GM19025 (cell line): Measurements from ENCODE around the gene MYO7A.

Source experiments
- ATAC-seq: cut with Tn5 transposase; IDR thresholded peaks from one replicate; pipeline ENCODE4 v1.9.1; 2021; ENCODE audit warnings: mild to moderate bottlenecking, low read depth, moderate library complexity; ENCODE audit not compliant: unreplicated experiment

The MYO7A gene

GRCh38 chr11:77196961-77197360 is 68.9 kb downstream of the MYO7A start:
- ATAC-seq = no peak

GRCh38 chr11:77197626-77198320 is 69.7 kb downstream of the MYO7A start:
- no peak for ATAC-seq

GRCh38 chr11:77198440-77198849 is 70.4 kb downstream of the MYO7A start:
- ATAC-seq = no peak

DNA sequence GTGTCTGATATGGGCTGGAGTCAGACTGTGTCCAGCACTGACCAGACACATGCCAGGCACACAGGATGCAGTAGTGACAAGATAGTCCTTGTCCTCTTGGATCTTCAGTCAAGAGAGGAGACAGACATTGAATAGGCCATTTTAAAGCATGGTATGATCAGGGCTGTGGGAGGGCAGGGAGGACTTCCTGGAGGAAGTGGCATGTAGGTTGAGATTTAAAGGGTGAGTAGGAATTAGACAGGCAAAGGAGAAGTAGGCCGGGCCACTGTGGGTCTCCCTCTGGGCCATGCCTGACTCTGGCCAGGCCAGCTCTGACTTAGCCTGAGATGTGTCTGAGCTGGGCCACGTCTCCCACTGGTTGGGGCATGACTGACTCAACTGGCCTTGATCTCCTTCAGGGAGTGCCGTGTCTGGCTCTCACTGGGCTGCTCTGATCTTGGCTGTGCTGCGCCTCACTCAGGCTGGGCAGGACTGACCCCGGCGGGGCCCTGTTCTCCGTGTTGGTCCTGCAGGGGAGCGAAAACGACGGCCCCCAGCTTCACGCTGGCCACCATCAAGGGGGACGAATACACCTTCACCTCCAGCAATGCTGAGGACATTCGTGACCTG is 71.2 kb downstream of the MYO7A start:
- ATAC-seq = no peak

- no peak for ATAC-seq
These were observed 72.6 kb downstream of the MYO7A start for GRCh38 chr11:77200351-77201268.

GRCh38 chr11:77201370-77201769 is 73.3 kb downstream of the MYO7A start:
- no peak for ATAC-seq

DNA sequence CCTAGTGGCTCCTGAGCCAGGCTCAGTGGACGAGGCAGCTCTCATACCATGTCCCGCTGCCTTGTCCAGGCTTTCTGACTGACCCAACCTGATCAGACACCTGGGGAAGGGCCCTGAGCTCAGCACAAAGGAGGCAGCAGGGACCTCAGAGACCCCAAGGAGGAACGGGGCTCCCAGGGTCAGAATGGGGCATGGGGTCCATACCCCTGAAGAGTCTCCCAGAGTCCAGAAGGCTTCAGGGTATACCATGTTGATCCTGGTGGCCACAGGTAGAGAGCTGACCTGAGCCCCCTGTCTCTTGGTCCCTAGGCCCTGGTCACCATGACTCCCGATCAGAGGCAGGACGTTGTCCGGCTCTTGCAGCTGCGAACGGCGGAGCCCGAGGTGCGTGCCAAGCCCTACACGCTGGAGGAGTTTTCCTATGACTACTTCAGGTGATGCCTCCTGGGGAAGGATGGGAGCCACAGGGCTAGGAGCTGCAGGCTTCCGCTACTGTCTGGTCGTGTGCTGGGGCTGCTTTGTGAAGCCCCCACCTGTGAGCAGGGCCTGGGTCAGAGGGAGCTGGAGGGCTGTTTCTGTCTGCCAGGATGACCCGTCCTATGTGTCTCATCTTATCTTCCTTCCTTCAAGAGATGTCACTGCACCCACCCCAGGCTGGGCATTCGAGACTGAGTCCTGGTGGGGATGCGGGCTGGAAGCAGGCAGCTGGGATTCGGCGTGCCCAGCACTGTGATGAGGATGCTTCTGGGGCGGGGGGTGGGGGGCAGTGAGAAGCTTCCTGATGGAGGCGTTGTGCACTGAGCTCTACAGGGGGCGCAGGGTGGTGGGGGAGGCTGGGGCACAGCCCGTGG is 74.2 kb downstream of the MYO7A start:
- ATAC-seq = no peak

- no peak for ATAC-seq
These were observed 75.2 kb downstream of the MYO7A start for GRCh38 chr11:77202941-77203900.

- no peak for ATAC-seq
These were observed 76.1 kb downstream of the MYO7A start for GRCh38 chr11:77203901-77204753.

- ATAC-seq = no peak
These were observed 76.9 kb downstream of the MYO7A start for GRCh38 chr11:77204754-77205466.

GRCh38 chr11:77205467-77206263 is 77.6 kb downstream of the MYO7A start:
- ATAC-seq = no peak

GRCh38 chr11:77206264-77207018 is 78.4 kb downstream of the MYO7A start:
- ATAC-seq = no peak

- no peak for ATAC-seq
These were observed 79.0 kb downstream of the MYO7A start for GRCh38 chr11:77207019-77207485.

GRCh38 chr11:77207618-77208313 is 79.7 kb downstream of the MYO7A start:
- no peak for ATAC-seq

DNA sequence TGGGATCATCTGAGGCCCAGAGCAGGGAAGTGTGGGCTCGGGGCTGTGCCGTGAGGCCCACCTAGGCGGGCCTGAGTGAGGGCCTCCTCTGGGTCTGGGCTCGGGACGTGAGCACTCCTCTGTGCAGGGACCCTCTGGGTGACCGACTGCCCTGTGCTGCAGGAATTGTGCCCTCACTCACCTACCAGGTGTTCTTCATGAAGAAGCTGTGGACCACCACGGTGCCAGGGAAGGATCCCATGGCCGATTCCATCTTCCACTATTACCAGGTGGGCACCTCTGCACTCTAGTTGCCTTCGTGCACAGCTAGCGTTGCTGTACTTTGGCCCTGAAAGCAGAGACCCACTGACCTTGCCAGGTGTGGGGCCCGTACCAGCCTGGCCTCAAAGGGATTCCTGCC is 80.5 kb downstream of the MYO7A start:
- no peak for ATAC-seq

GRCh38 chr11:77209663-77210062 is 81.6 kb downstream of the MYO7A start:
- no peak for ATAC-seq
